Lower lobe of right lung (tissue), 2 donors: ENCODE measurements around the gene PLEKHF1. TPM values are rescaled to one million over a fixed set of nuclear protein-coding genes. Genes with fewer than 3 reads are reported as not detected.

Source experiments
- ATAC-seq, 2 donors: fragments of 200-7000 bp; cut with Tn5 transposase; one replicate each; pipeline ENCODE4 v1.9.1; 2020 to 2022; ENCODE audit warnings: mild to moderate bottlenecking in 2 of 2, moderate library complexity in 2 of 2
- DNase-seq: peaks from one replicate; pipeline ENCODE4 v3.0.0-alpha.2; 2020
- H3K27ac ChIP-seq: fragments of 200-600 bp; one replicate; pipeline ENCODE4 v1.8.0; 2022
- H3K27me3 ChIP-seq: fragments of 200-600 bp; one replicate; pipeline ENCODE4 v1.8.0; 2022; ENCODE audit warnings: low read depth
- H3K36me3 ChIP-seq: fragments of 200-600 bp; one replicate; pipeline ENCODE4 v1.8.0; 2022; ENCODE audit warnings: mild to moderate bottlenecking
- H3K4me1 ChIP-seq: fragments of 200-600 bp; one replicate; pipeline ENCODE4 v1.8.0; 2022
- H3K4me3 ChIP-seq: fragments of 200-600 bp; one replicate; pipeline ENCODE4 v1.8.0; 2022; ENCODE audit warnings: mild to moderate bottlenecking
- H3K9me3 ChIP-seq: fragments of 200-600 bp; one replicate; pipeline ENCODE4 v1.8.0; 2022
- CTCF ChIP-seq: fragments of 200-600 bp; IDR thresholded peaks from one replicate; pipeline ENCODE4 v1.8.0; 2022; ENCODE audit warnings: antibody characterized with exemption, mild to moderate bottlenecking
- intact Hi-C: fragments of 100-400 bp; cut with DNase I; formaldehyde crosslinking; loops from one replicate; pipeline ENCODE4 v1.11.0; 2022
- total RNA-seq: library from RNA; stranded (reverse); fragmentation: NEBNext Ultra II Directional; extraction: Animal tissue kit (Norgen Biotek cat#: 25700); gene quantifications from one replicate; pipeline ENCODE4 v1.2.1, GENCODE V29; 2021
- donor health status: DM: no; HTN: yes; CAD: no; lungs with severe emphysema.

PLEKHF1 gene
- total RNA-seq, 1 donor from 2014 or later, result 15.5 TPM

- H3K9me3 ChIP-seq, result no peaks in the 10 kb centered on the region
- intact Hi-C loops, result no loop called here
- no peak for TF ChIP-seq CTCF
- H3K4me3 ChIP-seq, result no peak overlapping the region
- no peak for DNase-seq
- no peaks in the 10 kb centered on the region for H3K36me3 ChIP-seq
- H3K27ac ChIP-seq, result no peak overlapping the region
- no peaks in the 10 kb centered on the region for H3K27me3 ChIP-seq
- peaks cover 18% of the 10 kb centered on the region for H3K4me1 ChIP-seq
- ATAC-seq, result no peak
Measured at GRCh38 chr19:29658221-29658991, 6.9 kb upstream of the PLEKHF1 start.

GRCh38 chr19:29660835-29661234 is 4.4 kb upstream of the PLEKHF1 start:
- intact Hi-C loops, result no loop called here
- no peak for ATAC-seq
- DNase-seq, result no peak

GRCh38 chr19:29662278-29662603 is 3.0 kb upstream of the PLEKHF1 start:
- Histone ChIP-seq H3K36me3 (no peaks in the 10 kb centered on the region), H3K27me3 (no peaks in the 10 kb centered on the region), H3K27ac (peak overlapping the region; percentile 71), H3K4me3 (peak overlapping the region; percentile 1), H3K4me1 (peaks cover 46% of the 10 kb centered on the region), H3K9me3 (no peaks in the 10 kb centered on the region)
- intact Hi-C loops, result no loop called here
- DNase-seq (no peak), ATAC-seq (no peak)
- no peak for TF ChIP-seq CTCF

More at GRCh38 chr19:29660835-29661234, 4.4 kb upstream of the PLEKHF1 start:
- Histone ChIP-seq H3K4me3 (no peak overlapping the region), H3K36me3 (no peaks in the 10 kb centered on the region), H3K9me3 (no peaks in the 10 kb centered on the region), H3K4me1 (peaks cover 33% of the 10 kb centered on the region), H3K27ac (no peak overlapping the region), H3K27me3 (no peaks in the 10 kb centered on the region)
- no peak for TF ChIP-seq CTCF

- Histone ChIP-seq H3K36me3 (no peaks in the 10 kb centered on the region), H3K4me3 (peak overlapping the region; percentile 1), H3K4me1 (peaks cover 51% of the 10 kb centered on the region), H3K27ac (peak overlapping the region; percentile 71), H3K9me3 (no peaks in the 10 kb centered on the region), H3K27me3 (no peaks in the 10 kb centered on the region)
- DNase-seq (peak; percentile 22), ATAC-seq (no peak)
- TF ChIP-seq CTCF, result no peak
- intact Hi-C loops, result no loop called here
Measured at GRCh38 chr19:29662604-29663404, 2.5 kb upstream of the PLEKHF1 start.

- Histone ChIP-seq H3K27ac (peak overlapping the region; percentile 86), H3K36me3 (no peaks in the 10 kb centered on the region), H3K9me3 (no peaks in the 10 kb centered on the region), H3K4me3 (peak overlapping the region; percentile 97), H3K4me1 (peaks cover 64% of the 10 kb centered on the region), H3K27me3 (no peaks in the 10 kb centered on the region)
- no peak for DNase-seq
- ATAC-seq, result no peak
- no peak for TF ChIP-seq CTCF
- intact Hi-C loops, result no loop called here
Measured at GRCh38 chr19:29663861-29664752, 1.2 kb upstream of the PLEKHF1 start.
